ENCODE data around the gene SERPIND1.

GRCh38 chr22:20796731-20797130 is 22.8 kb downstream of the SERPIND1 start:
- TF ChIP-seq TAF1 (IDR thresholded peaks at IDR 0.05; ENCODE audit: borderline replicate concordance, insufficient read depth, low read length) (no peak), SIN3A (IDR thresholded peaks at IDR 0.05; ENCODE audit: borderline replicate concordance, insufficient read depth, low read length) (no peak)

All from PFSK-1 (cell line).